GM19025 (cell line): Measurements from ENCODE around the gene GRIN3A.
"Not testable (repeated sequence)": the region's sequence is repeated elsewhere in the genome, so short reads cannot be mapped to it uniquely, and the experiment has no call there.

Experiments used
- ATAC-seq: cut with Tn5 transposase; IDR thresholded peaks from one replicate; pipeline ENCODE4 v1.9.1; 2021; ENCODE audit warnings: mild to moderate bottlenecking, low read depth, moderate library complexity; ENCODE audit not compliant: unreplicated experiment

The GRIN3A gene

DNA sequence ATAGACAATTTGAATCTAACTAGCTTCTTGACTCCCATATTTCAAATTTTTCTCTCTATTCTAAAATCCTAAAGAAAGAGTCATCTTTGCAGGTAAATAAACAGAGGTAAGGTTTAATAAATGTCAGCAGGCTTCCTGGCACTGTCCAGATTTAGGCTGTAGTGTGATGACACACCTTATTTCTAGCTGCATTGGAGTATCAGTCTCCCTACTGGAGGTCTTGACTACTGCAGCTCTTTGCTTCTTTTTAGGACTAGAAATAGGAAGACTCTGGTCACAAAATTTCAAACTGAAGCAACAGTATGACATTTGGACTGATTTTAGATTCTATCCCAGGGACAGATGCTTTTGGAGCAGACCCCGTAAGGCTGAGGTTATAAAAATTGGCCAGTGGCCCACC, 103.0 kb downstream of the GRIN3A start:
- ATAC-seq: no peak

DNA sequence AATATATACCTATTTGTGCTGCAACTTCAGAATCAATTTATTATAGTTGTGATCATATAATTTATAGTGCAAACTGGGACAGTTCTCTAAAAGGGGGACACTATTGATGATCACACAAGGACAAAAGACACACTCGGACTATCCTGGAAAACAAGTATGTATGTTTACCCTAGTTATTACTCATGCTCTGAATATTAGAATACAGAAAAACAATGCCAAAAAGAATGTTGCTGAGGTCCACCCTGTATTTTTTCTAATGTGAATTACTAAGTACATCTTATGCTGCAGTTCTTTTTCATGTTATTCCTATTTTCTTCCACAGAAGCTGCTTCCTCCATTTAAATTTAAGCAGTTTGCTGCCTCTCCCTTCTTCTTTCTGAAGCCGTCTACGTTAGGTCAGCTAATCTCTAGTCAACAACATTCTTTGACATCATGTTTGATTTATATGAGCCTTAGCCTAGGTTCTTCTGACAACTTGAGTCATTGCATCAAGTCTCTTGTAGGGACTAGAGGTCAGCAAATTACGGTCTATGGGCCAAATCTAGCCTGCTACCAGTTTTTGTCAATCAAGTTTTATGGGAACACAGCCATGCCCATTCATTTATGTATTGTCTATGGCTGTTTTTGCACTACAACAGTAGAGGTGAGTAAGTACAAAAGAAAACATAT, 103.6 kb downstream of the GRIN3A start:
- no peak for ATAC-seq

DNA sequence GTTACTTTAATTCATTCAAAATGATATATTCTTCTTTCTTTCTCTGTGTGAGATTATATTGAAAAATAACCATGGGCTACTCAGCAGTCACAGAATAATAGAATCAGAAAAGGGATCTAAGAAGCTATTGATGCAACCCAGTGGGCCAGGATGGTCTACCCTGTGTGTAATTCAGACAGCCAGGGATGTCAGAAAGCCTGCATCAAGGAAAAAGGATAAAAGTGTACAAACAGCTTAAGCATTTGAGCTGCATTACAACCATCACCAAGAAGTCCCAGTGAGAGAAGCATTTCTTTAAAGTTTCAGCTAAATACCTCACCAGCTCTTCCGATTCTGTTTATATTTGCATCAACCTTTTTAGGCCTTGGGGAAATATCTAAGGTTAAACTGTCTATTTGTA, 105.8 kb downstream of the GRIN3A start:
- ATAC-seq: no peak

DNA sequence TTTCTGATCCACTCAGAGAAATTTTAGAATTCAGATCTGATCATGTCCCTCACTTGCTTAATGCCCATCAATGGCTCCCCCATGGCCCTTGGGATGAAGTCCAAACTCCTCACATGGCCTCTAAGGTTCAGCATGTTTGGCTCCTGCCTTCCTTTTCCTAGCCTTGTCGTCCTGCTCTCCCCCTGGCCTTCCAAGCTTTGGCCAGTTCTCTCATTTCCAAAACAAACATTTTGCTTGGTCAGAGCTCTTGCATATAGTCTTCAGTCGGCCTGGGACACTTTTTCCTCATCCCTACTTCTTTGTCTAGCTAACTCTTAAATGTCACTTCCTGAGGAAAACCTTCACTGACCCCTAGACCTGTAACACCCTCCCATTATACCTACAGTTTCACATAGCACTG, 106.6 kb downstream of the GRIN3A start:
- ATAC-seq: no peak

DNA sequence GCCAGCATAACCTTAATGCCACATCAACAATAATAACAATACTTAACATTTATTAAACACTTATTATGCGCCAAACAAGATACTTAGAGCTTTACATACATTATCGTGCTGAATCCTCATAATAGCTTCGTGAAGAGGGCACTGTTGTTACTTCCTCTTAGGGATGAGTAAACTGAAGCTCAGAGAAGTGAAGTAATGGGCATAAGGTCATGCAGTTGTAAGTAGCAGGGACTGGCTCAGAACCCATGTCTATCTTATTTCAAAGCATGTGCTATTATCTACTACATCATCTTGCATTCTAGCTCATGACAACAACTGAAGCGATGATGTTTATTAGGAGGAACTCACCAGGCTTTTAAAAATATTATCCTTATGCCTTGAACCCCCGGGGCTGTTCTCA, 108.8 kb downstream of the GRIN3A start:
- ATAC-seq: no peak

DNA sequence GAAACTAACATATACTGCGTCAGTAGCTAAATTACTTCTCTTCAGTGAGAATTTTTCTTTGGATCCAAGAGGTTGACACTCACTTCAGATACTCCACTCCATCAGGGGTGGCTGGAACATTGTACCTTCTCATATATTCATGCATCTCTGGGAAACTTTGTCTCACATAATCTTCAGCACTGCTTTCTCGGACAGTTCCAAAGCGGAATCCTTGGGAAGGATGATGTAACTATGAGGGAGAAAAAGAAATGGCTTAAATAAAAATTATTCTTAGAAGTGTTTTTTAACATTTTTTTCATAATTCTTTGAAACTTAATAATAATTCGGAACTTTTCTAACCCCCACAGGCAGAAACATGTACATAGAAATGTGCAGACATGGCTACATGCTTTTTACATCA, 110.3 kb downstream of the GRIN3A start:
- no peak for ATAC-seq

DNA sequence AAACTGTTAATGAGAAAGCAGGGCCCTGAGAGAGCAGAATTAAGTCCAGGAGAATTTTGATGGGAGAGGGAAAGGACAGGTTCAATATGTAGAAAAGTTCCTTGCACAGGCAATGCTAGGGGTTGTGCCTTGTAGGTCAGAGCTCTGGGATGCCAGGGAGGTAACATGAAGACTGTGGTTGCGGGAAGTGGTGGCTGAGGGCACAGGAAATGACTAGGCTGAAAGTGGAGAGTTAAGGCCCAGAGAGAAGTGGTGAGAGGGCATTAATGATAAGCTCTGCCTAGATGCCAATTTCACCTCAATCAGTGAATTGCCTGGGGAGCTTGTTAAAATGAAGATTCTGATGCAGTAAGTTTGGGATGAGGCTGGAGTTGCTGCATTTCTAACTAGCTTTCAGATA, 112.2 kb downstream of the GRIN3A start:
- no peak for ATAC-seq

DNA sequence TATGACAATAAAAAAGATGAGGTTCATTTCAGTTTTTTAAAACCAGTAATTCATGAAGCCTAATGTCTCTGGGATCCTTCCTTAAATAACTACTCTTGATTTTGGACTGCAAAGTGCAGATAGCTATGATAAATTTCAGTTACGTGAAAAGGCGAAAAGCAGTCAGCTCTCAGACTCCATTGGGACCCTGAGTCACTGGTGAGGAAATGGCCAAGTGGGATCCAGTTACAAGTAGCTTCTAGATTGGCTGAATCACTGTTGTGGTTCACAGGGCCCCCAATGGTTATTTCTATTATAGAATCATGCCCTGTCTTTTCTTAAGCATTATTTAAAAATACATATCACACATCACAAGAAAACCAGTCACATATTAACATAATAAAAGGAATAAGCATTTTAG, 112.6 kb downstream of the GRIN3A start:
- ATAC-seq: no peak

DNA sequence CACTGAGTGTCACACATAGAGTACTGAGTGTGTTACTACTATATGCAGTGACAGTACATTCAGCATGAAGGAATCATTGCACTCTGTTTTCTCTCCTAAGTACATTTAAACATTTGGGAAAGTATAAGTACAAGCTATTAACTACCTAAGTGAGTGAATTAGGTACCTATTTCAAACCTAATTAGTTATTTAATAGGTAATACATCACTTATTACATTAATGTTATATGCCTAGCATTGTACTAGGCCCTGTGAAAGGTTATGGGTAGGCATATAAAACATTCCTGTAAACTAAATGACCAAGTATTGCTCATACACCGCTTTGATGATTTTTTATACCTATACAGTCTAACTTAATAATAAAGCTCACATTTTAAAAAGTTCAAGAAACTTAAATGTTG, 118.0 kb downstream of the GRIN3A start:
- no peak for ATAC-seq

DNA sequence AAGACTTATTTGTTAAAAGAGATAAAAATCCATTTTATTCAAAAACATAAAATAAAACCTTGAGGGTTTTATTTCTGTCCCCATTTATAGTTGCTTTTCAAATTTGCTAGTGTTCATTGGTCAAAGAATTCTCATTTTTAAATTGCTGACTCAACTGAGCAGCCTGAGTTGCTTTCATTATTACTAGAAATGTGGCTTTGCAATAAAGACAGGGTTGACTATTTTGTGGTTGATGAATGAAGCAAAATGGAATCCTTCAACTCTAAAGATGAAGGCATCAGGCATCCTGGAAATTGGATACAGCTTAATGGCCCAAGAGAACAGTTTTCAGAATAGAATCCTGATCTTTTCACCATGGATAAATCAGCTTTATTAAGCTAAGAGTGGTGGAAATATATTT, 119.7 kb downstream of the GRIN3A start:
- no peak for ATAC-seq

DNA sequence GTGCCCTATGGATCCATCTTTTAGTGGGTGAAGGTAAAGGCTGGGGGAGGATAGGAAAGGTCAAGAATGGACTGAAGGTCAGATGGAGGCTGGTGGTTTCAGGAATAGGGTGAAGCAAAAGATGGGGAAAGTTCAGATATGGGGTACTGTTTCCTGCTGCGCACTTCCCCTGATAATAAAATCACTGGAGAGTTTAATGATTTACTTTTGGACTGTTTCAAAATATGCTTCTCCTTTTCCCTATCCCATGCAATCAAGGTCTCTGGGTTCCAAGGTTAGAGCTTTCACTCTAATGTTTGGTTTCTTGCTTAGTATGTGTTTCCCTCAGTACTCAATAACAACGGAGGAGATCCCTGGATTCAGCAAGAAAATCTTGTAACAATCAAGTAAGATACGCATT, 132.9 kb downstream of the GRIN3A start:
- no peak for ATAC-seq

DNA sequence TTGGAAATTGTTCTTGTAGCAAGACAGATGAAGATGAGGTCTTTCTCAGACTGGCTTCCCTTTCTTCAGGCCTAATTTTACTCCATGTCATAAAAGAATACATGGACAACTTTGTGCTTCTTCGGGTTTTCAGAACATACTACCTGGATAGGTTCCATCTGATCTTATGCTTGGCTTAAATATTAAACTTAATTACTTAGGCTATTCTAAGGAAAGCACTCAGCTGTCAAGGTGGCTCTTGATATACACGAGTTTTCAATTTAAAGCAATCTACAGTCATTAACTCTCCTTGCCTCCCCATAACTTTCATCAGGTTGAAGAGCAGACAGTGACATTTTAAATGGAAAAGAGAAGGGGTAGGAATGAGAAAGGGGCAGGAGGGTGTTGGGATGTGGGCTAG, 134.2 kb downstream of the GRIN3A start:
- no peak for ATAC-seq

DNA sequence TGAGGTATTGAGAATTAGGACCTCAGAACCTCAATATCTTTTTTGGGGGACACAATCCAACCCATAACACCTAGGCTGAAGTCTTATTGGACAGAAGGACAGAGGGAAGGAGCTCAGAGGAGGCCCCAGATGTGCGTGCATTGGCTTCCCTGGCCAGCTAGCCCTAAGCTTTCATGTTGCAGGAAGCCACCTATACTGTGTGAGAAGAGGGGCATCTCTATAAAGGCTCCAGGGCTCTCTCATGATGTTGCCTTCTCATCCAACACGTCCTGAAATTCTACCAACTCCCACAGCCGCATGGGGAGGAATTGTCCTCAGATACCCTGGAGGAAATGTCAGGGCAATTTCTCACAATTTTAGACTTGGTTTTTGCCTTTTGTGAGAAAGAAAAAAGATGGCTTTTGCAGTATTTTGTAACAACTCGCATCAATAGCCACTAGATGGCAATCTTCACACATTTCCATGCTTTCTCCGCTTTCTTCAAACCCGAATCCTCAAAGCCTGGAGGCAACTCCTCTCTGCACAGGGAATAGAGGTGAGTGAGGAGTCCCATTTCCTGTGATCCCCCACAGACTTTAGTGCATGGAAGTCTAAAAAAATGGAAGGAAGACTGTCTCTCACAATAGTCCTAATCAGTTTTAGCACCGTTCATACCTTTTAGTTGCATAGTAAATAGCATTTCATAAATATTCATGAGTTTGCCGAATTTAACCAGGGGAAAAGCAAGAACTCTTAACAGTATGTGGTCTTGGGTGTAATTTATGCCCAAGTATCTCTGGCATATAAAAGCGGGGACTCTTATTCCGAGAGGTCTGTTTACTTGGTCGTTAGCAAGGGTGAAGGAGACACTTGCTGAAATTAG, 136.3 kb downstream of the GRIN3A start:
- ATAC-seq: no peak

DNA sequence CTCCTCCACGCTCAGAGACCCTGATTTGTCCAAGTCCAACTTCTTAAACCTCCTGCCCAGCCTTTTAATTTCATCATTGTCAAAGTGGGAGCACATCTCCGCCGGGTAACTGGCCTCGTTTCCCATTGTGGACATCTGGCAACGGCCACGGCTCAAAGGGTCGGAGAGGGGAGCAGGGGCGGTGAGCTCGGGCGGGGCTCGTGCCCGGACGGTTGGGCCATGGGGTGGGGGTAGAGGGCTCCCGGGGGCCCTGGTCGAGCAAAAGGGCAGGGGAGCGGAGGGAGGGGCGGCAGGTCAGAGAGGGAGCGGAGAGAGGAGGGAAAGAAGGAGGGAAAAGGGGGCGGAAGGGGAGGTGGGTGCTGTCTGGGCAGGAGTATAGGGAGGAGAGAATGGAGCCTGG, 143.7 kb downstream of the GRIN3A start, which contains the start of gene PPP3R2:
Gene PPP3R2, minus strand, starts transcription at position 174 of the 400 bp plus-strand sequence. Its CDS starts 48 bp downstream, at position 126.
- no peak for ATAC-seq

DNA sequence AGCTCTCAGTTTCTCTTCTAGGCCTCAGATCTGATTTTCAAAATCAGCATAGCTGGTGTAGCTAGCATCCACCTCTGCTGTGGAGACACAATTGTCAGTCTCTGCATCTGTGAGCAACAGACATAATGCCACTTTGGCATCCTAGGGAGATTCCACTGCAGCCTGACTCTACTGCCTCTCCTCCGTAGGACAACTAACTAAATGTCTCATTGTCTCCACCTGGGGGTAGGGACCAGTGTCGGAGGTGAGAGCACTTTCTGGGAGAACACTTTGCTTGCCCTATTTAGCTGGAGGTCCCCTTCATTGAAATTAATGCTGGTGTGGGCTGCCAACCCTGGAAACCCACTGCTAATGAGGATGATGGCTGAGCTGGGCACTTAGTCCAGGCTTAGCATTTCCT, 145.1 kb downstream of the GRIN3A start:
- no peak for ATAC-seq

DNA sequence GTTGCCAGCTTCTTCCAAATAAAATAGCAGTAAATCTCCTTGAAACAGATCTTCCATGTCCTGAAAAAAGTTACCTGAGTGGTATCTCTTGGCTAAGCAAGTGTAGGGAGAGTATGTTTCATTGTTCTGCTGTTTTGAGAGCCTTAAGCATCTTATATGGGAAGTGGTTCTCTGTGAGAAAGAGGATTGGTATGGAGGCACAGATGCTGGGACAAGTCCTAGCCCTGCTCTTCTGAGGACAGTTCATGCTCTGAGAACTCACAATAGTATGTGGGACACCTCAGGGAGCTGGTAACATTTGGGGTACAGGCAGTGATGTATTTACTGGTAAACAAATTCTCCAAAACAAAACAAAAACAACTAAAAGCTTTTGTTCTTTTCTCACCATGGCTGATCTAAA, 145.7 kb downstream of the GRIN3A start:
- no peak for ATAC-seq

DNA sequence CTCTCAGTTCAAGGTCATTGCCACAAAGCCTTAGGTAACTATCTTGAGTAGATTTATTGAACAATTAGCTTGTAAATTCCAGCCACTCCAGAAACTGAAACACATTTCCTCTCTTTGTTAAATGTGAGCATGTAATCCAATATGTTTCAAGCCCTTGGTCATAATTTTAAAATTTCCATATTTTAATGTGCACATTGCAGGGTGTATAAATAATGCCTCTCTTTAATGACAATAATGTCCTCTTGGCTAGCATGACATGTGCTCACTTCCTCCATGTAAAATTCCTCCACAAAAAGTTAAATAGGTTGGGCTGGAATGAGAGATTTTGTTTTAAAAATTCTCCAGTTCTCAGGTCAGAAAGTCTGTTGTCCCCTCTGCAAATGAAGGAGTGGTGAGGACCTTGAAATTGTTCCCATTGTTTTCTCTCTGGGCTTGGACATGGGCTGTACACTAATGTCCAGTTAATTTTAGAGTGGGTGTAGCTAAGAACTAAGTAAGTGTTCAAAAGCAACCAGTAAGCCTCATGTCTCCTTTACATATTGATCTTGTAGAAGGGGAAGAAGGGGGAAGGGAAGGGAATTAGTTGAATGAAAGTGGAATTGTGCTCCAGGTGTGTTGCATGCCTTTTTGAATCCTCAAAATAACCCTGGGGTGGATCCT, 146.5 kb downstream of the GRIN3A start:
- ATAC-seq: no peak

DNA sequence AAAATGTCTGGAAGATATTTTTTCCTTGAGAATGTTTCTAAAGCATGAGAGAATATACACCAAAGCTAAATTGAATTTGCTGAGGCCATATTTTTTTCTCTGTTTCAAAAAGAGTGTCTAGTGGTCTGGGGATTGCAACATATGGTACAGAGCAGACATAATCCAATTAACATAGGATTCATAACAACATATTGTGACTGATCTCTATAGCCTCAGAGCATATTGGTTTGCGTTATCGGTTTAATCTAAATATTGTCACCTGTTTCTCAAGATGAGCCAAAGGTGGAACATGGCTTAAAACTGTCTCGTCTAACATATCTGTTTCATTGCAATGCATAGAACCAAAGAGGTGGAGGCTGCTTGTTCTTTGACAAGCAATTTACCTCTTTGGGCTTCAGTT, 147.5 kb downstream of the GRIN3A start:
- ATAC-seq: no peak

DNA sequence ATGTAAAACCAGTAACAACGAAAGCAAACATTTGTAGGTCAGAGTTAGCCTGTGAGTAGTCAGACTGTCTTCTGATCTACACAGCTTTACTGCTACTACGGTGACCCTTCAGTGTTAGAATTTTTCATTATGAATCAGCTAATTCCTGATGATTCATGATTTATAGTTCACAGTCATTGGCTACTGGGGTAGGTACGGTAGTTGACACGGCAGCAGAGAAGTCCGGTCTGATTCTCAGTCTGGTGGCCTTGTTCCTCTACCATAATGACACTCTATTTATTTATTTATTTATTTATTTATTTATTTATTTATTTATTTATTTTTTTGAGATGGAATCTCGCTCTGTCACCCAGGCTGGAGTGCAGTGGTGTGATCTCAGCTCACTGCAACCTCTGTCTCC, 148.4 kb downstream of the GRIN3A start:
- ATAC-seq: not testable (repeated sequence)

DNA sequence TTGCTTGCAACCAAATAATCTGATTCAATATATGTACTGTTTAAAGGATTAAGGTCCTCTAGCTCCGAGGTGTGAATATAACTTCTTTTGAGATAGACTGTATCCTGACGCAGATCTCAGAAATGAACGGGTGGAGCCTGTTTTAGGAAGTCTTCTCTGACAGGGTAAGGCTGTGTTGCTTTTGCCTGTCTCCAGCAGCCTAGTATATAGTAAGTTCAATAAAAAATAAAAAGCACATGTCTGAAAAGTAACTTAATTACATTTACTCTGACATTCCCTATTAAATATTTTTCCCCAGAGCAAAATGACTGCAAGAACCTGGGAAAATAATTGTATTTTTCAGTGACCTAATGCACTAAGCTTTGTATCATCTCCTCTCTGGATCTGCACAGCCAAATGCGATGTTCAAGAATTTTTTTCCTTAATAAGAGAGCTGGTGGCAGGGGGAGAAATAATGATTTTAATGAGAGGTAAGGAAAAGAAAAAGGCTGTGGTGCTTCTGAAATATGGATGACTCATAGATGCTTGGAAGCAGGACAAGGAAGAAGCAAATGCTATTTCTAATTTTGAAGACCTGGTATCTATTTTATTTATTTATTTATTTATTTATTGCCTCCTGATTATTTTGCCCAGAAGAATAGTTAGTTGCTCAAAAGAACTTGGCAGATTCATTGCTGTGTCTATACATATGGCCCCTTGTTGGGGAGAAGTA, 151.0 kb downstream of the GRIN3A start:
- no peak for ATAC-seq

DNA sequence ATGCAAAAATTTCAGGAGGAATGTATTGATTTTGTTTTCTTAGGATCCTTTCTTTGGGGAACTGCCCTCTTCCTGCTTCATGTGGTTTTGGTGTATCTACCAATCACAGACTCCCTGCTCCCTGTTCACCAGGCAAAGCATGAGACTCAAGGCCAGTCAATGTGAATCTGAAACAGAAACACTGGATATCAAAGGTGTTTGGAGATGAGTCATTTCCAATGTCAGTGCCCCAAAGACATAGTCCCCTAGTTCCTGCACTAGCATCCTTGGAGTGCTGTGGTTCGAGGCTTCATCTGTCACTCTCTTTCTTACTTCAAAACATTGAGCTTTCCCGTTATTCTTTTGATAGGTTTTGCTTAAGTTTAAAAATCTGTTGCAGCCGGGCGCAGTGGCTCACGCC, 151.8 kb downstream of the GRIN3A start:
- peak; percentile 78 for ATAC-seq
